ENCODE measurements around the gene P3H4.
"Not testable (repeated sequence)": the region's sequence is repeated elsewhere in the genome, so short reads cannot be mapped to it uniquely, and the experiment has no call there.

The P3H4 gene

GRCh38 chr17:41811549-41812380 lies at the start of gene P3H4:
Gene P3H4 (minus strand): TSS chr17:41811949. CDS start chr17:41811915, 34 bp downstream.
- ChIA-PET CTCF (interaction anchor here (0.6 to 1.9 kb wide), 15 partner anchors 10 to 148 kb away, joined by 3 to 15 read pairs (median 3); partner anchors contain the start of gene HAP1), POLR2A (interaction anchor here (0.6 to 4.6 kb wide), 43 partner anchors 7 to 206 kb away, joined by 3 to 40 read pairs (median 5); partner anchors contain the start of genes ACLY, DNAJC7, EIF1 and JUP)
- peak; percentile 84 for DNase-seq (ENCODE audit: extremely low spot score)
- TF ChIP-seq LEF1 (IDR thresholded peaks at IDR 0.05; ENCODE audit: borderline replicate concordance) (peak; percentile 85), BHLHE40 (IDR thresholded peaks at IDR 0.05; ENCODE audit: borderline replicate concordance) (no peak), ARNT (IDR thresholded peaks at IDR 0.05) (0 out of 2 replicates have a peak, but pooled peaks have one; percentile 5), NFRKB (IDR thresholded peaks at IDR 0.05) (no peak), FOXM1 (IDR thresholded peaks at IDR 0.05; ENCODE audit: borderline replicate concordance) (peak; percentile 93), HDGF (IDR thresholded peaks at IDR 0.05; ENCODE audit: borderline replicate concordance) (no peak), SUZ12 (IDR thresholded peaks at IDR 0.05) (no peak), L3MBTL2 (conservative IDR thresholded peaks at IDR 0.05) (peak; percentile 91), ELF4 (IDR thresholded peaks at IDR 0.05) (no peak)

- TF ChIP-seq CTBP1 (IDR thresholded peaks at IDR 0.05; ENCODE audit: borderline replicate concordance), result no peak
- no peak for DNase-seq (ENCODE audit: extremely low spot score)
- POLR2A ChIA-PET, result interaction anchor here (1.2 to 1.7 kb wide), 4 partner anchors 12 to 74 kb away, joined by 3 to 4 read pairs (median 4); partner anchors contain the start of genes JUP and P3H4
- CTCF ChIA-PET, result interaction anchor here (0.5 to 1.2 kb wide), 2 partner anchors 74 to 103 kb away, joined by 3 read pairs; partner anchors contain the start of gene JUP
Observed at GRCh38 chr17:41860254-41860931, 48.6 kb upstream of the P3H4 start.

- DNase-seq (ENCODE audit: extremely low spot score), result not testable (repeated sequence)
- POLR2A ChIA-PET, result interaction anchor here (1.3 to 1.9 kb wide), 4 partner anchors 14 to 163 kb away, joined by 3 to 7 read pairs (median 5); partner anchors contain the start of genes EIF1, KLHL10, KLHL11 and NT5C3B
- CTCF ChIA-PET, result interaction anchor here (0.7 to 0.8 kb wide), 2 partner anchors 50 to 157 kb away, joined by 4 to 7 read pairs; no protein-coding TSS in a partner anchor
Observed at GRCh38 chr17:41851382-41851781, 39.6 kb upstream of the P3H4 start.

GRCh38 chr17:41849251-41849990 lies 37.7 kb upstream of the P3H4 start:
- DNase-seq (ENCODE audit: extremely low spot score), result no peak
- TF ChIP-seq FOXA1 (IDR thresholded peaks at IDR 0.05) (no peak), SUZ12 (IDR thresholded peaks at IDR 0.05) (no peak), TARDBP (IDR thresholded peaks at IDR 0.05) (no peak), LEF1 (IDR thresholded peaks at IDR 0.05; ENCODE audit: borderline replicate concordance) (no peak), BHLHE40 (IDR thresholded peaks at IDR 0.05; ENCODE audit: borderline replicate concordance) (no peak), CTBP1 (IDR thresholded peaks at IDR 0.05; ENCODE audit: borderline replicate concordance) (no peak), FOXK2 (IDR thresholded peaks at IDR 0.05) (no peak), SP1 (IDR thresholded peaks at IDR 0.05) (no peak), L3MBTL2 (conservative IDR thresholded peaks at IDR 0.05) (no peak), FOXM1 (IDR thresholded peaks at IDR 0.05; ENCODE audit: borderline replicate concordance) (no peak), PKNOX1 (IDR thresholded peaks at IDR 0.05) (no peak), ZNF384 (IDR thresholded peaks at IDR 0.05) (no peak)
- POLR2A ChIA-PET, result interaction anchor here (0.8 to 2.5 kb wide), 8 partner anchors 12 to 161 kb away, joined by 3 to 11 read pairs (median 5); partner anchors contain the start of genes ACLY, EIF1 and KLHL11
- CTCF ChIA-PET, result interaction anchor here (0.8 to 1.3 kb wide), 4 partner anchors 15 to 159 kb away, joined by 3 to 6 read pairs (median 3); partner anchors contain the start of gene P3H4

GRCh38 chr17:41848788-41849187 lies 37.0 kb upstream of the P3H4 start:
- POLR2A ChIA-PET, result interaction anchor here (1.4 to 2.5 kb wide), 6 partner anchors 12 to 160 kb away, joined by 4 to 11 read pairs (median 6); partner anchors contain the start of genes ACLY, EIF1, KLHL11 and NT5C3B
- CTCF ChIA-PET, result interaction anchor here (1.2 to 1.3 kb wide), 2 partner anchors 14 to 37 kb away, joined by 4 to 6 read pairs; partner anchors contain the start of gene P3H4
- no peak for TF ChIP-seq NFRKB (IDR thresholded peaks at IDR 0.05)
- TF ChIP-seq L3MBTL2 (conservative IDR thresholded peaks at IDR 0.05), result no peak
- DNase-seq (ENCODE audit: extremely low spot score), result no peak

- ChIA-PET CTCF (no interaction called here), POLR2A (no interaction called here)
- TF ChIP-seq LEF1 (IDR thresholded peaks at IDR 0.05; ENCODE audit: borderline replicate concordance), result no peak
- no peak for TF ChIP-seq SUZ12 (IDR thresholded peaks at IDR 0.05)
- TF ChIP-seq HDGF (IDR thresholded peaks at IDR 0.05; ENCODE audit: borderline replicate concordance), result no peak
- no peak for TF ChIP-seq L3MBTL2 (conservative IDR thresholded peaks at IDR 0.05)
- TF ChIP-seq SP1 (IDR thresholded peaks at IDR 0.05), result no peak
- TF ChIP-seq ZNF384 (IDR thresholded peaks at IDR 0.05), result no peak
- TF ChIP-seq PKNOX1 (IDR thresholded peaks at IDR 0.05), result no peak
- TF ChIP-seq ELF4 (IDR thresholded peaks at IDR 0.05), result no peak
- TF ChIP-seq FOXA1 (IDR thresholded peaks at IDR 0.05), result no peak
- no peak for TF ChIP-seq TARDBP (IDR thresholded peaks at IDR 0.05)
- no peak for TF ChIP-seq FOXK2 (IDR thresholded peaks at IDR 0.05)
- TF ChIP-seq ARNT (IDR thresholded peaks at IDR 0.05), result no peak
- TF ChIP-seq BHLHE40 (IDR thresholded peaks at IDR 0.05; ENCODE audit: borderline replicate concordance), result no peak
- TF ChIP-seq FOXM1 (IDR thresholded peaks at IDR 0.05; ENCODE audit: borderline replicate concordance), result no peak
- TF ChIP-seq NFRKB (IDR thresholded peaks at IDR 0.05), result no peak
- TF ChIP-seq CTBP1 (IDR thresholded peaks at IDR 0.05; ENCODE audit: borderline replicate concordance), result no peak
- DNase-seq (ENCODE audit: extremely low spot score), result no peak
Observed at GRCh38 chr17:41844971-41845370, 33.2 kb upstream of the P3H4 start.

GRCh38 chr17:41840781-41841180 lies 29.0 kb upstream of the P3H4 start:
- CTCF ChIA-PET; DNase-seq (ENCODE audit: extremely low spot score): not testable (repeated sequence)
- POLR2A ChIA-PET, result interaction anchor here (1.4 kb wide), 1 partner anchor 23 kb away, joined by 3 read pairs; no protein-coding TSS in a partner anchor

GRCh38 chr17:41839448-41839847 lies 27.7 kb upstream of the P3H4 start:
- DNase-seq (ENCODE audit: extremely low spot score), result not testable (repeated sequence)
- ChIA-PET CTCF (interaction anchor here (0.6 to 1.5 kb wide), 2 partner anchors 29 to 38 kb away, joined by 3 read pairs; no protein-coding TSS in a partner anchor), POLR2A (interaction anchor here (5.9 kb wide), 1 partner anchor 28 kb away, joined by 40 read pairs; the partner anchor contains the start of genes FKBP10 and P3H4)

Data from HEK293T (cell line).